ENCODE measurements around the gene TTC39C. TPM values are rescaled to one million over a fixed set of nuclear protein-coding genes. Genes with fewer than 3 reads are reported as not detected.

TTC39C gene
- total and polyA plus RNA-seq, 2 donors (not counting 3 experiments of a cell fraction or from before 2014, with no cell fraction given): 0.61 to 6.2 TPM

DNA sequence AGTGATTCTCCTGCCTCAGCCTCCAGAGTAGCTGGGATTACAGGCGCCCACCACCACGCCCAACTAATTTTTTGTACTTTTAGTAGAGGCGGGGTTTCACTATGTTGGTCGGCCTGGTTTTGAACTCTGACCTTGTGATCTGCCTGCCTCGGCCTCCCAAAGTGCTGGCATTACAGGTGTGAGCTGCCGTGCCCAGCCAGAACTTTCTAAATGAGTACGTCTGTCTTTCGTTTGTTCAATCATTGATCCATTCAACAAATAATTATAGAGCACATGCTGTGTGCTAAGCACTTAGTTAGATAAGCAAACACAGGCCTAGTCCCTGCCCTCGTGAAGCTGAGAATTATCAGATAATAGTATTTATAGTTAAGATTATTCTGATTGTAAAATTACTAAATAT lies 56.5 kb downstream of the TTC39C start:
- Histone ChIP-seq H3K79me2 (ENCODE audit: control insufficient read depth, insufficient read depth, low read length) (no peaks in the 10 kb centered on the region), H3K27me3 (ENCODE audit: control insufficient read depth in 2 of 2, insufficient read depth in 2 of 2, low read length in 2 of 2) (no peaks in the 10 kb centered on the region), H3K9me1 (replicated peaks; ENCODE audit: control insufficient read depth, extremely low read depth, insufficient read depth, low read length) (no peaks in the 10 kb centered on the region), H4K20me1 (replicated peaks; ENCODE audit: control insufficient read depth, extremely low read depth, insufficient read depth, low read length) (no peaks in the 10 kb centered on the region), H3K27ac (ENCODE audit: insufficient read depth, low read depth, low read length) (no peak overlapping the region), H3K4me3 (replicated peaks in 1 of 3; ENCODE audit: insufficient read depth in 1 of 3, low read depth in 1 of 3, low read length in 3 of 3) (no peak overlapping the region), H3K4me1 (ENCODE audit: control insufficient read depth, extremely low read depth, insufficient read depth, low read length) (no peaks in the 10 kb centered on the region), H3K36me3 (ENCODE audit: control insufficient read depth in 2 of 2, extremely low read depth in 1 of 2, insufficient read depth in 2 of 2, low read length in 2 of 2) (no peaks in the 10 kb centered on the region), H2AFZ (ENCODE audit: low read depth, low read length) (no peak overlapping the region), H3K4me2 (ENCODE audit: insufficient read depth, low read length) (no peak overlapping the region), H3K9ac (replicated peaks; ENCODE audit: extremely low read depth, insufficient read depth, low read length) (no peak overlapping the region), H3K9me3 (replicated peaks; ENCODE audit: control insufficient read depth, insufficient read depth, low read length) (no peaks in the 10 kb centered on the region)
- FAIRE-seq (no peak), DNase-seq (ENCODE audit: low read depth, low spot score) (no peak)
- TF ChIP-seq GATA2 (IDR thresholded peaks at IDR 0.05; ENCODE audit: insufficient read depth, insufficient read length, low read depth, low read length) (no peak), CTCF (IDR thresholded peaks at IDR 0.05; ENCODE audit: extremely low read depth in 1 of 2, insufficient read depth in 1 of 2, low read depth in 1 of 2, low read length in 2 of 2) (no peak), FOS (IDR thresholded peaks at IDR 0.05; ENCODE audit: borderline replicate concordance, insufficient read depth, low read length) (no peak), EZH2 (IDR thresholded peaks at IDR 0.05; ENCODE audit: borderline replicate concordance, low read depth, low read length, severe bottlenecking) (no peak), JUN (IDR thresholded peaks at IDR 0.05; ENCODE audit: borderline replicate concordance, insufficient read depth, insufficient read length, low read depth) (no peak), MAX (IDR thresholded peaks at IDR 0.05; ENCODE audit: insufficient read depth, insufficient read length) (no peak), POLR2AphosphoS5 (IDR thresholded peaks at IDR 0.05; ENCODE audit: insufficient read depth, low read depth, low read length) (no peak), POLR2A (IDR thresholded peaks at IDR 0.05; ENCODE audit: low read depth, low read length) (no peak), MYC (IDR thresholded peaks at IDR 0.05; ENCODE audit: low read depth, low read length) (no peak)
- intact Hi-C loops (cut with micrococcal nuclease) (no loop called here), dilution Hi-C loops (cut with MboI; ENCODE audit: extremely low pct_ligation_motif_present, low sequenced_read_pairs) (no loop called here)
- CTCF ChIA-PET: no interaction called here
- POLR2A ChIA-PET: no interaction called here
- no TSS peak for BruUV-seq (replicated peaks)
